Skin epidermis (tissue), 12 donors: ENCODE results near the gene SERINC4.
"Not testable (repeated sequence)": the region's sequence is repeated elsewhere in the genome, so short reads cannot be mapped to it uniquely, and the experiment has no call there.

Experiments used
- H3K27ac ChIP-seq, 21 experiments: fragments of 200-600 bp; sonication (generic) in 11 of 21; one replicate each; pipeline ENCODE4 v1.5.0; 2020; ENCODE audit warnings: mild to moderate bottlenecking in 3 of 21, inconsistent platforms in 2 of 21, moderate library complexity in 2 of 21
- H3K4me3 ChIP-seq, 7 experiments: fragments of 200-600 bp; sonication (generic) in 2 of 7; one replicate each; pipeline ENCODE4 v1.5.0; 2020; ENCODE audit warnings: inconsistent platforms in 2 of 7, mild to moderate bottlenecking in 2 of 7, moderate library complexity in 1 of 7

SERINC4 gene

GRCh38 chr15:43799945-43800285, at the start of gene SERINC4:
Gene SERINC4, minus strand, starts transcription at chr15:43800220. Its CDS starts 234 bp downstream, at chr15:43799986.
- H3K27ac ChIP-seq, result peak within 1 kb of the TSS; percentile 70 to 95 (median 86)
- peak within 1 kb of the TSS; percentile 65 to 97 (median 82) for H3K4me3 ChIP-seq

GRCh38 chr15:43845421-43845820, 45.4 kb upstream of the SERINC4 start:
- Histone ChIP-seq H3K4me3 (no peak overlapping the region), H3K27ac (no peak overlapping the region)

DNA sequence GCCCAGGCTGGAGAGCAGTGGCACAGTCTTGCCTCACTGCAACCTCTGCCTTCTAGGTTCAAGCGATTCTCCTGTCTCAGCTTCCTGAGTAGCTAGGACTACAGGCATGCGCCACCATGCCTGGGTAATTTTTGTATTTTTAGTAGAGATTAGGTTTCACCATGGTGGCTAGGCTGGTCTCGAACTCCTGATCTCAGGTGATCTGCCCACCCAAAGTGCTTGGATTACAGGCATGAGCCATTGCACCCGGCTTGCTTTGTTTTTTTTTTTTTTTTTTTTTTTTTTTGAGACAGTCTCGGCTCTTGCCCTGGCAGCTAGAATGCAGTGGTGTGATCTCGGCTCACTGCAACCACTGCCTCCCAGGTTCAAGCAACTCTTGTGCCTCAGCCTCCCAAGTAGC, 32.5 kb upstream of the SERINC4 start:
- peak overlapping the region in 1 of 21 experiments; percentile 51 for H3K27ac ChIP-seq

DNA sequence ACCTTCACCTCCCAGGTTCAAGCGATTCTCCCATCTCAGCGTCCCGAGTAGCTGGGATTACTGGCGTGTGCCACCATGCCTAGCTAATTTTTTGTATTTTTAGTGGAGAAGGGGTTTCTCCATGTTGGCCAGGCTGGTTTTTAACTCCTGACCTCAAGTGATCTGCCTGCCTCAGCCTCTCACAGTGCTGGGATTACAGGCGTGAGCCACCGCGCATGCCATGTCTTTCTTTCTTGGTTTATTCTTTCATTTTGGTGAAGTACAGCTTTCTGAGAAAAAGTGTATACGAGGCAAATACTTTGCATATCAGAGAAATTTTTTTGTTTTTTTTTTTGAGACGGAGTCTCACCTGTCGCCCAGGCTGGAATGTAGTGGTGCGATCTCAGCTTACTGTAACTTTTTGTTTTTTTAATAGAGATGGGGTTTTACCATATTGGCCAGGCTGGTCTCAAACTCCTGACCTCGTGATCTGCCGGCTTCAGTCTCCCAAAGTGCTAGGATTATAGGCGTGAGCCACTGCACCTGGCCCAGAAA, 31.6 kb upstream of the SERINC4 start:
- peak overlapping the region in 1 of 21 experiments; percentile 51 for H3K27ac ChIP-seq
- H3K4me3 ChIP-seq, result not testable (repeated sequence)

More for the DNA sequence above, 32.5 kb upstream of the SERINC4 start:
- H3K4me3 ChIP-seq, result not testable (repeated sequence)

DNA sequence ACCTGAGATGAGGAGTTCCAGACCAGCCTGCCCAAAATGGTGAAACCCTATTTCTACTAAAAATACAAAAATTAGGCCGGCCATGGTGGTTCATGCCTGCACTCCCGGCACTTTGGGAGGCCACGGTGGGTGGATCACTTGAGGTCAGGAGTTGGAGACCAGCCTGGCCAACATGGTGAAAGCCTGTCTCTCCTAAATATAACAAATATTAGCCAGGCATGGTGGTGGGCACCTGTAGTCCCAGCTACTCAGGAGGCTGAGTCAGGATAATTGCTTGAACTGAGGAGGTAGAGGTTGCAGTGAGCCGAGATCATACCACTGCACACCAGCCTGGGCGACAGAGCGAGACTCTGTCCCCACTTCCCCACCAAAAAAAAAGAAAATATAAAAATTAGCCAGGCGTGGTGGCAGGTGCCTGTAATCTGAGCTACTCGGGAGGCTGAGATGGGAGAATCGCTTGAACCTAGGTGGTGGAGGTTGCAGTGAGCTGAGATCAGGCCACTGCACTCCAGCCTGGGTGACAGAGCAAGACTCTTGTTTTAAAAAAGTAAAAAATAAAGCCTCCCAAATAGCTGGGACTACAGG, 30.8 kb upstream of the SERINC4 start:
- not testable (repeated sequence) for H3K27ac ChIP-seq, H3K4me3 ChIP-seq

- H3K27ac ChIP-seq, H3K4me3 ChIP-seq: not testable (repeated sequence)
Measured at GRCh38 chr15:43829951-43830540, 30.0 kb upstream of the SERINC4 start.

GRCh38 chr15:43828061-43828657, 28.1 kb upstream of the SERINC4 start:
- H3K27ac ChIP-seq, result peak overlapping the region in 14 of 21 experiments; percentile 58 to 86 (median 76)
- H3K4me3 ChIP-seq, result peak overlapping the region in 3 of 7 experiments; percentile 4 to 52 (median 10)

DNA sequence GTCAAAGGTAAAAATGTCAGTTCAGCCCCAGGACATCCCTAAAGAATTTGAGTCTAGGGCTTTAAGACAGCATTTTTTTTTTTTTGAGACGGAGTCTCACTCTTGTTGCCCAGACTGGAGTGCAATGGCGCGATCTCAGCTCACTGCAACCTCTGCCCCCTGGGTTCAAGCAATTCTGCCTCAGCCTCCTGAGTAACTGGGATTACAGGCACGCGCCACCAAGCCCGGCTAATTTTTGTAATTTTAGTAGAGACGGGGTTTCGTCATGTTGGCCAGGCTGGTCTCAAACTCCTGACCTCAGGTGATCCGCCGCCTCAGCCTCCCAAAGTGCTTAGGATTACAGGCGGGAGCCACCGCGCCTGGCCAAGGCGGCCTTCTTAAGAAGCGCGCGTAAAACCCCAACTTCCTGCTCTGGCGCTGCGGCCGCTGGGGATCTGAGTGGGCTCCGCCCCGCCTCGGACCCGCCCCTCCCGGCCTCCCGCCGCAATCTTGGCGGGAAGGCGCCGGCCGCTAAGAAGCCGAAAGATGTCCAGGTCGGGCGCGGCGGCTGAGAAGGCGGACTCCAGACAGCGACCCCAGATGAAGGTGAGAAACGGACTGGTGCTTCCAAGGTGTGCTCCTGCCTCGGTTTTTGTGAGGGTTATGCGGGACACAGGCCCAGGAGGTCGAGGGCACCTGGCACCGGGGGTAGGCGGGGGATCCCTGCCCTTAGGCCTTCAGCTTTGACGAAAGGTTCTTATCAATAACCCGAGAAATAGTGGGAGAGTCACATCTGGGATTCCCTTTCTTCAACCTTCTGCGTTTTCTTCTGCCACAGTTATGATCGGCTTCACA, 26.7 kb upstream of the SERINC4 start, which contains the start of gene WDR76:
Gene WDR76 (plus strand): TSS at position 495 of the 834 bp plus-strand sequence. CDS start 31 bp downstream, at position 526.
- Histone ChIP-seq H3K4me3 (peak within 1 kb of the TSS; percentile 37 to 54 (median 50)), H3K27ac (peak within 1 kb of the TSS in 20 of 21 experiments; percentile 10 to 86 (median 76))

DNA sequence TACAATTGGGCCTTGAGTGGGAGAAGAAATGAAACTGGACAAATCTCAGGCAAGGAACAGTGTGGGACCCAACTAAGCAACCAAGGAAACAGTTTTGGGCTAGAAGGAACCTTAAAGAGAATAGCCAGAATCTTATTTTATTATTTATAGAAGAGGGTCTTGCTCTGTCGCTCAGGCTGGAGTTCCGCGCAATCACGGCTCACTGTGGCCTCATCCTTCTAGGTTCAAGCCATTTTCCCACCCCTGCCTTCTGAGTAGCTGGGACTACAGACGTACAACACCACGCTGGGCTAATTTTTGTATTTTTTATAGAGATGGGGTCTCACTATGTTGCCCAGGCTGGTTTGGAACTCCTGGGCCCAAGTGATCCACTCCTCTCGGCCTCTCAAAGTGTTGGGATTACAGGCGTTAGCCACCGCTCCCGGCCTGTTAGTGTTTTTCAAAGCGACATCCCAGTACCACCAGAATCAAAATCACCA, 26.0 kb upstream of the SERINC4 start:
- Histone ChIP-seq H3K4me3 (peak overlapping the region; percentile 37 to 54 (median 50)), H3K27ac (peak overlapping the region in 18 of 21 experiments; percentile 10 to 86 (median 76))

GRCh38 chr15:43825305-43825704, 25.3 kb upstream of the SERINC4 start:
- not testable (repeated sequence) for H3K27ac ChIP-seq, H3K4me3 ChIP-seq

DNA sequence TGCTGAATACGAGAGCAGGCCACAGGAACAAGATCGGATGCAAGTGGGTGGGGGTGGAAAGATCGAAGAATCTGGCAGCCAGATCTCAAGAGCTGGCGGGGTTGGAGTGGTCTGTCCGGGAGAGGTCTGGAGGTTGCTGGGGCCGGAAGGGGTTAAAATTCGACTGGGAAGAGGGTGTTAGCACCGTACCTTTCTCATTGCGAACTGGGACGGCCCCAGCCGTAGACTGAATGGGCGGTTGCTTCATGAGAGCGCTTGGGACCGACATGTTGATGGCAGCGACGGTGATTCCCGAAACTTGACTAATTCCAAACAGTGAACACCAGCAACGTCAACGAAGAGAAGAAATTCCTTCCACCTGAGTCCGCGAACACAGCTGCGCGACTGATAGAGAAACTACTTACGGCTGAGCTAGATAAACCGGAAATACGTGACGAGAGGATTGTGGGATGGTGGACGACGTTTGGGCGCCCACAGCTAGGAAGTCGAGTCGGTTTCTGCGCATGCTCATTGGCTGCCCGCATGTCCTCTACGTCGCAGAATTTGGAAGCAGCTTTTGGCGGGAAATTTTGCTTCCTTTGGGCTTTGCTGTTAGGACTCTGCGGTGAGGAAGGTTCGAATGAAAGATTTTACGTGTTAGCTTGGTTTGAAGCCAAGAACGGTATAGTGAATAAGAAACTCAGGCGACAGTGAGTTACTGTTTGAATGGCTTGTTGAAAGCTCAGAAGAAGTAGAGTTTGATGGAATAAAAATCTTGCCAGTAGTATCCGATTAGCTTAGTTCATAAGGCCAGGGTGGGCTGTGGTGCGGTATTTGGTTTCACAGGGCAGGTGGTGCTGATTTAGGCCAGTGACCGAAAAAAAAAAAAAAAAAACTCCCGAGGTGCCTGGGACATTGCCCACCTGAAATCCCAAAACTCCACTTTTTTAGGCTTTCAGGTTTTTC, 24.6 kb upstream of the SERINC4 start, which contains the start of gene MFAP1:
Gene MFAP1 (minus strand): TSS at position 389 of the 945 bp plus-strand sequence. CDS start 121 bp downstream, at position 268.
- Histone ChIP-seq H3K27ac (peak within 1 kb of the TSS; percentile 67 to 96 (median 90)), H3K4me3 (peak within 1 kb of the TSS; percentile 58 to 80 (median 73))

DNA sequence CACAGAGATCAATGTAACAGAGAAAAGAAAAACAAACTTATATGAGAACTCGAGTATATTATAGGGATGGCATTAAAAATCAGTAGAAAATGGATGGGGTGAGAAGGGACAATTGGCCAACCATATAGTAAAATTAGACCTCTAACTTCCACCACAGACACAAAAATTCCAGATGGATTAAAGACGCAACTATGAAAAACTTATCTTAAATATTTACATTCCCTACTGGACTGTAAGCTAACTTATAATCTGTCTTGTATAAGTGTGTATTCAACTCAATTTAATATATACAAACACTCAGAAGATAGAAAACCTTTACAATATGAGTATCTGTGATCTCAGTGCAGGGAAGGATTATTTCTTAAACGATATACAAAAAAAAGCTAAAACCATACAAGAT, 21.5 kb upstream of the SERINC4 start:
- Histone ChIP-seq H3K4me3 (no peak overlapping the region), H3K27ac (no peak overlapping the region)

DNA sequence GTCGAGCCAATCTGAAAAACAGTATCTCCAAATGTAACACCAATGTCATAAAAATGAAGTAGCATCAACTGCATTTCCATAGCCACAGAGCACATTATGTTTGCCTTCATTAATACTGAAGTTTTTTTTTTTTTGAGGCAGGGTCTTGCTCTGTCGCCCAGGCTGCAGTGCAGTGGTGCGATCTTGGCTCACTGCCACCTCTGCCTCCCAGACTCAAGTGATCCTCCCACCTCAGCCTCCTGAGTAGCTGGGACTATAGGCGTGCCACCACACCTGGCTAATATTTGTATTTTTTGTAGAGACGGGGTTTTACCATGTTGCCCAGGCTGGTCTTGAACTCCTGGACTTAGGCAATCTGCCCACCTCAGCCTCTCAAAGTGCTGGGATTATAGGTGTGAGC, 15.0 kb upstream of the SERINC4 start:
- H3K27ac ChIP-seq, H3K4me3 ChIP-seq: not testable (repeated sequence)

DNA sequence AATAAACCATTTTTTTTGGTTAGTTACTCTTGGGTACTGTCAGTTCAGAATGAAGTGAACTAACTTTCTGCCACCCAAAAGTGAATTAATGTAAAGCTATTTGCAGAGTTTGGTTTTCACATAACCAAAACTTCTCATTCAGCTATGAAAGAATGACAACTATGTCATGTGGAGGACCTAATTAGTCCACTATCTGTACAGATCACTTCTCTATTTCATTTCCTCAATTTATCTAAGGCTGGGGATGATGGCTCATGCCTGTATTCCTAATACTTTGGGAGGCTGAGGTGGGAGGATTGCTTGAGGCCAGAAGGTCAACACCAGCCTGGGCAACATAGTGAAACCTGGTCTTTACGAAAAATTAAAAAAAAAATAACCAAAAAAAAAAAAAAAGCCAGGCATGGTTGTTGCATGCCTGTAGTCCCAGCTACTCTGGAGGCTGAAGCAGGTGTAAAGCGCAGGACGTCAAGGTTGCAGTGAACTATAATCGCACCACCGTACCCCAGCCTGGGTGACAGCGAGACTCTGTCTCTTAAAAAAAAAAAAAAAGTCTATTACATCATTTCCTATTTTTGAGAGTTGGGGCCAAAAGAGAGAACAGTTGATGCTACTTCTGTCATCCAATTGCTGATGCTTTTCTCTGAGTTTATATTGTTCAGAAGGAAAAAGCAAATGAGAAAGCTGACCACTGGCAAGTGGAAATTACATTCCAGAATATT, 9.1 kb upstream of the SERINC4 start:
- peak overlapping the region in 1 of 21 experiments; percentile 12 for H3K27ac ChIP-seq
- no peak overlapping the region for H3K4me3 ChIP-seq

DNA sequence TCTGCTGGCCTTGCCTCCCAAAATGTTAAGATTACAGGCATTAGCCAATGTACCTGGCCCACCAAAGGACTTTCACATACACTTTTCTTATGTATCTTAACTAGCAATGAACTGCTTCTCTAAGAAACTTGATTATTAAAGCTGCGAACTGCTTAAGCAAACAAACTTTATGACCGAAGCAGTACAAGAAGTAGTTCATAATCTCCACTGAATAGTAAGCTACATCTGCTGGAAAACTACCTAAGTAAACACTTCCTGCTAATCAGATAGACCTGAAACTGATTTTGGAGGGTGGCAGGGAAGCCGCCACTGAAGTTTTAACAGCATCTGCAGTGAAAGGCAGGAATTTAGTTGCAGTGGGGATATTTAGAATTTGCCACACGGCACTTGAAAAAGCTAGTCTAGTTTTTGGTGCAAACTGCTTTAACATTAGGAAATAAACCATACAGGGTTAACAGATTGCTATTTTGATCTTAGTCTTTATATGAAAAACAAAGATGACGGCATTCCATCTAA, 8.5 kb upstream of the SERINC4 start:
- peak overlapping the region in 1 of 21 experiments; percentile 12 for H3K27ac ChIP-seq
- no peak overlapping the region for H3K4me3 ChIP-seq

- H3K4me3 ChIP-seq, H3K27ac ChIP-seq: not testable (repeated sequence)
Measured at GRCh38 chr15:43802676-43803075, 2.7 kb upstream of the SERINC4 start.

DNA sequence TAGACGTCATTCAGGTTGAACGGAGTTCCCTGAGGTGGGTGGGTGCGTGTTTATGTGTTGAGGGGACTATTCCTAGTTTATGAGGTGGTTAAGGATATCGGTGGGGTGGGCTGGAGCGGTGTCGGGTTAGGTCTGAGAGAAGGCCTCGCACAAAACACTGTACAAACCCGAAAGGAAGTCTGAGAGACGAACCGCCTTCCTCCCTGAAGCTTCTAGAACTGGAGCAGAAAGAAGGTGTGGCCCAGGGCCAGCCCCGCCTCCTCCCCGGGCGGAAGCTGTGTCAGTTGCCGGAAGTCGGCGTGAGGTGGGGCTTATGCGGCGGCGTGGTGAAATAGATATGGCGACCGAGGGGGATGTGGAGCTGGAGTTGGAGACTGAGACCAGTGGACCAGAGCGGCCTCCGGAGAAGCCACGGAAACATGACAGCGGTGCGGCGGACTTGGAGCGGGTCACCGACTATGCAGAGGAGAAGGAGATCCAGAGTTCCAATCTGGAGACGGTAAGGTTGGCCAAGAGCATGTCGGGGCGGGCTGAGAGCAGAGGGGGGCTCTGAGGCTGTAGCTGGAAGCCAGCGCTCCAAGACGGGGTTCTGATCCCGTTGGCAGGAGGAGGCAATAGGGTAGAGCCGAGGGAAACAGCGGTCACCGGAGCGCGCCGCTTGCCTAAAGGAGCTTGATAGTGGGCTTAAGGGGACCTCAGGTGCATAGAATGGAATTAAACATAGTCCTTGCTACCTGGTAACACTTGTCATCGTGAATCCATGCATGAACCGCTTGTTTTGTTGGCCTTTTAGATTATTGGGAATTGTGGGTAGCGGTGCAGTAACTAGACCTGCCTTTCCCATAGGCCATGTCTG, 494 bp upstream of the SERINC4 start, which contains the start of gene HYPK:
Gene HYPK (plus strand): TSS at position 314 of the 856 bp plus-strand sequence. CDS start 24 bp downstream, at position 338.
- Histone ChIP-seq H3K4me3 (peak within 1 kb of the TSS; percentile 65 to 97 (median 82)), H3K27ac (peak within 1 kb of the TSS; percentile 70 to 95 (median 86))
